Kidney capillary endothelial cell (primary cell): ENCODE measurements around the gene ESM1.
"Not testable (repeated sequence)": the region's sequence is repeated elsewhere in the genome, so short reads cannot be mapped to it uniquely, and the experiment has no call there.

Experiments used
- DNase-seq: peaks from one replicate; pipeline ENCODE4 v3.0.0-alpha.2; 2018; ENCODE audit warnings: low spot score

Gene ESM1, protein sequence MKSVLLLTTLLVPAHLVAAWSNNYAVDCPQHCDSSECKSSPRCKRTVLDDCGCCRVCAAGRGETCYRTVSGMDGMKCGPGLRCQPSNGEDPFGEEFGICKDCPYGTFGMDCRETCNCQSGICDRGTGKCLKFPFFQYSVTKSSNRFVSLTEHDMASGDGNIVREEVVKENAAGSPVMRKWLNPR

DNA sequence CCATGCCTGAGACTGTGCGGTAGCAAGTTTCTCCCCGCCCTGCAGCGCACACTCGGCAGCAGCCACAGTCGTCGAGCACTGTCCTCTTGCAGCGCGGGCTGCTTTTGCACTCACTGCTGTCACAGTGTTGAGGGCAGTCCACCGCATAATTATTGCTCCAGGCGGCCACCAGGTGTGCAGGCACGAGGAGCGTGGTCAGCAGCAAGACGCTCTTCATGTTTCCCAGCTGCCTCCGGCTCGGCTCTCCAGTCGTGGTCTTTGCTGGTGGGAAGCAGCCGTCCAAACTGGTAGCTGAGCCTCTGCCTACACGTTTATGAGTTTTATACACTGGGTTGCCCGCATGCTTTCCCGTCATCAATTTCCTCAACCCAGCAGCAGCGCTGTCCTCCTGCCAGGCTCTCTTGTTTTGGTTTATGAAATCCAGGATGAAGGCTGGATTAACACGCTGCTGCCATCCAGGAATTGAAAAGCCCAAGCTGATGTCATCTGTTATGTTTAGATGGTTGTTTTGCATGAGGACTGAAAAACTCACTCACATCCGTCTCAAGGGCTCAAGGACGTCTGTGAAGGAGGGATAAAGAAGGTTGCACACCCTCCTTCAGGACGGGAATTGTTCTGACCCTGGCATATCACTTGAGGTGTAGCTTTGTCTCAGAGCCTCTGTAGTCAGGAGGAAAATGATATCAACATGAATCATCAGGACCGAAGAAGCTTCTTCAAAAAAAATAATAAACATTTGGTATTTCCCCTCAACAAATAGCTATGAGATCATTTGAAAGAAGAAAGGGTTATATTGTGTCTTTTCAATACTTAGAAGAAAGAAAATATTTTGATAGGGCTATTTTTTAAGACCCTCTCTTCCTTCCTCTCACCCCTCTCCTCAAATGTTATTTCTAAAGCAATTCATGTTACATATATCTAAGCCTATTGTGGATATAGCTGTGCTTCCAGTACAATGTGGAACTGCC lies at the start of gene ESM1:
Gene ESM1, minus strand, starts transcription at position 293 of the 968 bp plus-strand sequence. Its CDS starts 76 bp downstream, at position 217.
- peak; percentile 98 for DNase-seq

DNA sequence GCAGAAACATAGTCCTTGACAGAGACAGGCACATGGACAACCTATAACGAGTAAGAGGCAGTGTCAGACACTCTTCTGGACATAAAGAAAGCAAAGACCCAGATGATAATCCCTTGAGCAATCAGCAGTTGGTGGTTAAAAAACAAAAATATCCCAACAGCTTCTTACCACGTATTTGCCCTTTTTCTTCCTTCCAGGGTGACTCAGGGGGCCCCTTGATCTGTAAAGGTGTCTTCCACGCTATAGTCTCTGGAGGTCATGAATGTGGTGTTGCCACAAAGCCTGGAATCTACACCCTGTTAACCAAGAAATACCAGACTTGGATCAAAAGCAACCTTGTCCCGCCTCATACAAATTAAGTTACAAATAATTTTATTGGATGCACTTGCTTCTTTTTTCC lies 48.2 kb upstream of the ESM1 start:
- DNase-seq, result no peak

DNA sequence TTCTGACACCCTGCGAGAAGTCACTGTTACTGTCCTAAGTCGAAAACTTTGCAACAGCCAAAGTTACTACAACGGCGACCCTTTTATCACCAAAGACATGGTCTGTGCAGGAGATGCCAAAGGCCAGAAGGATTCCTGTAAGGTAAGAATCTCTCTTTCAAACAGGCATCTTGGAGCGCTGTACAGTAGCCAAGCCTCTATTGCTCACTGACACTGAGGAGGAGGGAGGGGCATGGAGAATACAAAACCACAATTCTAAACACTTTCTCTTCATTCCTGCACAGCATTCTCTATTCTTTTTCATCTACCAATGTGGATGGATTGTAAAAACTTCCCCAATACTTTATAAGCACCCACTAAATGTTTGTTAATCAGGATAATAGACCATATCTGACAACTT lies 46.1 kb upstream of the ESM1 start:
- DNase-seq, result no peak

DNA sequence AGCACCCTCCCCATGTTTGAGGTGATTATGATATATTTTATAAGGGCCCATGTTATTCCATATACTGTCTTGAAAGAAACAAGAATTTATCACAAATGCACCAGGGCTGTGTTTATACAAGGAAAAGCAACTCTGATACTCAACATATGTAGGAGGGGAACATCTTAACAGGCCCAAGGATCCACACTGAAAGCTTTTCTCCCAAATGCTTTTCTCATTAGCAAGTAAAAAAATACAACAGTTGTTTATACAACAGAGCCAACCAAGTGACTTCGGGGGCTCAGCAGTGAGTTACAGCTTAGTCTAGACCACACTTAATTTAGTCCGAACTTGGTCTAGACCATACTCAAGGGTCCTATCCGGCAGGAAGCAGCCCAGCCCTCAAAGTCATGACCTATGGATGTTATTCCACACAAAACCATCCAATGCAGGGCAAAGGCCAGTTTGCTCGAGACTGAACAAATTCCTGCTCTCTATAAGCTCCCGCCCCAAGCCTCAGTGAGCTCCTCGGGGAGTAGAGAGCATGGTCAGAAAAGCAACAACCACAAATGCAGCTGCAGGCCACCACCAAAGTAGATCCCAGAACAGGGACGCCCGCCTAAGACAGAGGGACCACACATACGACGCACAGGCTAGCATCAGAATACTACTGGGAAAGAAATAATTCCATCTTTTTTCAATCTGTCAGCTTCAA lies 45.4 kb upstream of the ESM1 start:
- no peak for DNase-seq

DNA sequence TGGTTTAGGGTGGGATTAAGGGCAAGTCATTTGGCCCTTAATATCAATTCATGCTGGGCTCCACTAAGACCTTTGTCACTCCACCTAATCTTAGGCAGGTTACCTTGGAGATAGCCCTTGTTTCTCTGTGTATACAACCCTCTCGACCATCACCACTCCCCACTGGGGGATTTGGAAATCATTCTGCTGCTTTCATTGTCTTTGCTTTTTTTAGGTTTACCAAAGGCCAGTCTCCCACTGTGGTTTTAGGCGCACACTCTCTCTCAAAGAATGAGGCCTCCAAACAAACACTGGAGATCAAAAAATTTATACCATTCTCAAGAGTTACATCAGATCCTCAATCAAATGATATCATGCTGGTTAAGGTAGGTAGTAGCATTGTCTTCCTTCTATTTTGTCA lies 44.8 kb upstream of the ESM1 start:
- no peak for DNase-seq

DNA sequence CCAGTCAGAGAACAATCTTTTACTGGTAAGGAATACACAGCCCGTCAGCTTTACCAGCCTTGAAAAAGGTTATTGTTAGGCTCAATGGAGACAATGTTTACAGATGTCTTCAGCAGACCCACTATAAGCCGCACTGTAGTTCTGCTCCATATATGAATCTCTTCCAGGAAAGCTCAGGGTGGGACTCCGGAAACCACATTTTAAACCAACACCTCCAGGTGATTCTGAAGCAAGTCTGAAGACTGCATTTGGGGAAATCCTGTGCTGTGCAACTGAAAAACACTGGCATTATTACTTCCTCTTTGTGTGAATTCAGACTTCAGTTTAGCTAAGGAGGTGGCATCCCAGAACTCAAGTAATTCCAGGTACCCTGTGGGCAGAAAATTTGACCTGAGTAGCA lies 42.2 kb upstream of the ESM1 start:
- no peak for DNase-seq

DNA sequence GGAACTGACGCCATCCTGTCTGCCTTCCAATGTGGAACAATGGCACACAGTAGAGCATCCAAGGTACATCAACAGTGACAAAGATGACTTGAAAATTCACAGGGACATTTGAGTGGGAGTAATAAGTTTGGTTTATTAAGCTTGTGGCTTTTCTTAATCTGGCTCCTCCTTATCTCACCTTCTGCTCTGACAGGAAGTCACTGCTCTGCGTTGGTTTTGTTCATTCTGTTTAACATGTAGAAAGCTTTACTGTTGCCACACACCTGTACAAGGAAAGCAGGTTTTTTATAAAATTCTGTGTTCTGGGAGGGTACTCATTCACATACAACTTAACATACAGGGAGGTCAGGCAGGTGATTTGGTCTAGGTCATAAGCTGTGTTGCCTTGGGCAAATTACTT lies 37.1 kb upstream of the ESM1 start:
- DNase-seq, result no peak

DNA sequence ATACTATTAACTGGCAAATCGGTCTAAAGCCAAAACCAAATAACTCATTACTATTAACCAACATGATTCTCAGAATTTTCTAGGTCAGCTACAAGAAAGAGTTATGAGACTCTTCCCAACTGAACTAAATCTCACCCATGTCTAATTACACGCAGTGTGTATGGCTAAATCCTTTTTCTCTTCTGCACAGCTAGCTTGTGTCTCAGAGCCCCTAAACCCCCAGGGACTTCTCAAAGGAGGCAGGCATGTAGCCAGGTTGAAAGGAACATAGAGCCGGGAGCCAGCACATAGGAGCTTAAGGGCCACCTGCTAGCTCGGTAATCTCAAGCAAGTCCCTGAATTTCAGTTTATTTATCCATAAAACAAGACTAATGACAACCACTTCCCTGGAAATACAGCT lies 36.4 kb upstream of the ESM1 start:
- no peak for DNase-seq

DNA sequence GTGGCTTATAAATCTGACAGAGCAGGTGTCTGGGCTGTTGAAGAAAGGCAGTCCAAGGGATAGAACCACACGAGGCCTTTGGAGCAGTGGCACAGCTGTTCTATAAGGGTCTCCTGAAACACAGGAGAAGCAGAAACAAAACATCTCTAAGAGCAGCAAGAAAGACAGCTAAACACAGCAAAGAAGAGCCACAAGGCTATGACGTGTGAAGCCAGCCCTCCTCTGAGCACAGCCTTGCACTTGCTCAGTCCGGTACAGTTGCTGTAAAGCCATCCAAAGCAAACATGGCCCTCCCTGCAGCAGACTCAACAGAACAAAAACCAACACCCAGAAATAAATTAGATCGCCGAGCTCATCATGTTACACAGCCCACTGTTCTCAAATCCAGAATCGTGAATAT lies 36.0 kb upstream of the ESM1 start:
- DNase-seq, result no peak

DNA sequence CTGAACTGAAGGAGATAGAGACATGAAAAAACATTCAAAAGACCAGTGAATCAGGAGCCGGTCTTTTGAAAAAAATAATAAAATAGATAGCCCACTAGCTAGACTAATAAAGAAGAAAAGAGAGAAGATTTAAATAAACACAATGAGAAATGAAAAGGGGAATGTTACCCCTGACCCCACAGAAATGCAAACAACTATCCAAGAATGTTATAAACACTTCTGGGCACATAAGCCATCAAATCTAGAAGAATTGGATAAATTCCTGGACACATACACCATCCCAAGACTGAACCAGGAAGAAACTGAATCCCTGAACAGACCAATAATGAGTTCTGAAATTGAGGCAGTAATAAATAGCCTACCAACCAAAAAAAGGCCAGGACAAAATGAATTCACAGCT lies 24.8 kb upstream of the ESM1 start:
- not testable (repeated sequence) for DNase-seq

DNA sequence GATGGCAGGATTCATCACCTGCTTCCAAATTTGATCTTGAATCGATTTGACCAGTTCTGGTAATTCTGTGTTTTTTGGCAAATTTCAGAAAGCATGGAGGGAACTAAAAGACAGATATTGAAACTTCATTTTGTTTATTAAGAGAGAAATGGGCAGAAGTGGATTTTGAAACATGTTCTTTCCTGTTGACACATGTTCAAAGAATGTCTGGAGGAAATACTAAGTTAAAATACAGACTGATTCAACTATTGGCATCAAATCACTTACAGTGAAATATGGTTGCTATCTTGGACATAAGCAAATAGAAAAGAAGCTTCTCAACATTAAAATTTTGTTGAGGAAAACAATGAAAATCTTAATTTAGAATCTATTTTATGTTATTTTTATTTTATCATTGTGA lies 19.3 kb upstream of the ESM1 start:
- peak; percentile 73 for DNase-seq

DNA sequence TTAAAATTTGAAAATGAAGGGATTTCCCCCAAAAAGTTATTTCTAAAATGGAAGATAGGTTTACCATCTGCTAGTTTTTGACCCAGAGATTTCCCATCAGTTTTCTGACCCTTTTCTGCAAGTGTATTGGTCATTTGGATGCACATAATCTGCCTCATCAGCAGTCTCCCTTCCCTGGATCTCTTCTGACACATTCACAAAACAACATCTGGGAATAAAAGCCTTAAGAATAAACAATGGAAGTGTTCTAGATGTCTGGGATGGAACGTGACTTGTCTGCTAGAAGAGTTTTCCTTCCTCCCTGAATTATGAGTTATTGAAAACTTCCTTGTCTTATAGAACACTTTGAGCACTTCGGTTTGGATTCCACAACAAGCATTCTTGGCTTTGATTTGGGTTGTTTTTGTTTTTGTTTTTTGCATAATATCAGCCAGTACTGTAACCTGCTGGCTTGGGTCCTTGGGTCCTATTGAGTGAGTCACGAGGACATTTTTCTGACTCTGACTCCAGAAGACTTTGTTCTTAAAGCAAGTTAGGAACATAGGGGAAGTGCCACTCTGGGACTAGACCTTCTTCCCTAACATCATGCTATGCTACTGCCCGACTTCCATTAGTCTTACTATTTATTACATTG lies 18.2 kb upstream of the ESM1 start:
- no peak for DNase-seq

DNA sequence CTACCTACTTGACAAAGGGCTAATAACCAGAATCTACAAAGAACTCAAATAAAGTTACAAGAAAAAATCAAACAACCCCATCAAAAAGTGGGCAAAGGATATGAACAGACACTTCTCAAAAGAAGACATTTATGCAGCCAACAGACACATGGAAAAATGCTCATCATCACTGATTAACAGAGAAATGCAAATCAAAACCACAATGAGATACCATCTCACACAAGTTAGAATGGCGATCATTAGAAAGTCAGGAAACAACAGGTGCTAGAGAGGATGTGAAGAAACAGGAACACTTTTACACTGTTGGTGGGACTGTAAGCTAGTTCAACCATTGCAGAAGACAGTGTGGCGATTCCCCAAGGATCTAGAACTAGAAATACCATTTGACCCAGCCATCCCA lies 16.8 kb upstream of the ESM1 start:
- DNase-seq, result not testable (repeated sequence)

DNA sequence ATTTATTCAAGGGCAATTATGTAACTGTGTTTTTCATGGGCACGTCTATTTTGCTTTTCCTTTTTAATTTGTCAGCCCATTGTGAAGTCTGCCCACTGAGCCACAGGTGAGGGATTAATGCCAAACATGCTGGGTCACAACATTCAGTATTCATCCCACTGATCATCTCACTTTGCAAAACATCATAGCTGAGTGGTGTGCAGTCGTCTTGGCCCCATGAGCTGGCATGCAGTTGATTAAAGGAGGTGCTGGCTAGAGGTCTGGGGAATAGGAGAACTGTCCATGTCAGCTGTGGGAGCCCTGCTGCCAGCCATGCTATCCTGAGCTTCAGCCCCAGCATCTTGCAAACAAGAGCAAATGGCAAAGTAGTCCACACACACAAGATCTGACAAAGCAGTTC lies 11.7 kb upstream of the ESM1 start:
- no peak for DNase-seq

DNA sequence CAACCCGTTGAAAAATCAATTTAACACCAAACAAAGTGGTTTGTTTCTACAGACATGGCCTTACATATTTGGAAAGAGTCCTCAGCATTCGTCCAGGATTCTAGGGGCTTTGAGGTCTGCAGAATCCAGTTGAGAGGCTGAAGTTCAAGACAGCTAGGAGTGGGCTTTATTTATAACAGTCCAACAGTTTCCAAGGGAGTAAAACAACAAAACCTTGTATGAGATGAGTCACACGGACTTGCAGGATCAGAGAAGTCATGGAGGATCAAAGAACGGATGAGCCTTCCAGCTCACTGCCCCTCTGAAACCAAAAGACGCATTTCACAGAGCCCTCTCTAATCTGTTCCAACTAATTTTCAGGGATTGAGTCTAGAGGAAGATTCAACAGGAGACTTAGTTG lies 11.1 kb upstream of the ESM1 start:
- no peak for DNase-seq

DNA sequence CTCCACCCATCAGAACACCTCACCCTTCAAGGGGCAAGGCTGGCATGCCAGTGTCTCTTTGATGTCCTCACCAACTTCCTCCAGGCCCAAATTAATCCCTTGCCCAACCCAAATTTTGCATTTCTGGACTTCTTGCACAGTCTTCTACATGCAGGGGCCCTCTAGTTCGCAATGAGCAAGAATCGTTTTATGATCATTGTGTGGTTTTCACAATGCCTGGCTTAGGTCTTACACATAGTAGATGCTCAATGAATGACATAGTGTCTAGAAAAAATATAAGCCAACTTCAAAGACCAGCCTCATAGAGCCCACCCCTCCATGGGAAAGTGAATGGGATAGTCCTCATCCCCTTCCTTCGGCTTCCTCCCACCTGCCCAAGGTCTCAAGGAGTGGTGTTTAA lies 9.8 kb upstream of the ESM1 start:
- DNase-seq, result no peak

DNA sequence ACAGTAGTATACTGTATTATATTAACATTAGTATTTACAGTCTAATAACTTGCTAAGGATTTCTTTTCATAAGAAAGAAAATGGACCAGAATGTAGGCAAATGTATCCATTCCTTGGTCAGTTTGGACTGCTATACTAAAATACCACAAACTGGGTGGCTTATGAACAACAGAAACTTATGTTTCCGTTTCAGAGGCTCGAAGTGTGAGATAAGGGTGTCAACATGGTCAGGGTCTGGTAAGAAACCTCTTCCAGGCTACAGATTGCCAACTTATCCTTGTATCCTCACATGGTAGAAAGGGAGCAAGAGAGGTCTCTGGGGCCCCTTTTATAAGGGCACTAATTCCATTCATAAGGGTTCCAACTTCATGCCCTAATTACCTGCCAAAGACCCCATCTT lies 9.2 kb upstream of the ESM1 start:
- no peak for DNase-seq

DNA sequence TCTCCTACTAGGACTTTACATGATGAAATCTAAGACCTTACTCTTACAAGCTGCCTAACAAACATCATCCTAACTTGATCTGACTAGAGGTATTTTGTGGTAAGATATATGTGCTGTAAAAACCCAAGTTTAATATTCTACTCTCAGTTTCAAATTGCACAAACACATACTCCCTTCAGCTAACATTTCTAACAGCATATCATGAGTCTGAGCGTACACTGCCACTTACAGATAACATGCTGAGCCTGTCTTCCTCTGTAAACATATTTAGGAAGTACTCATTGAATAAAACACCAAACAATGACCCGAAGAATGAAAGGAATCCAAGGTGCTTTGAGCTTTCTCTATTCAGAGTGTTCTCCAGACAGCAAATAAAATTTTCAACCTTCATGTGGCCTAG lies 7.9 kb upstream of the ESM1 start:
- no peak for DNase-seq

DNA sequence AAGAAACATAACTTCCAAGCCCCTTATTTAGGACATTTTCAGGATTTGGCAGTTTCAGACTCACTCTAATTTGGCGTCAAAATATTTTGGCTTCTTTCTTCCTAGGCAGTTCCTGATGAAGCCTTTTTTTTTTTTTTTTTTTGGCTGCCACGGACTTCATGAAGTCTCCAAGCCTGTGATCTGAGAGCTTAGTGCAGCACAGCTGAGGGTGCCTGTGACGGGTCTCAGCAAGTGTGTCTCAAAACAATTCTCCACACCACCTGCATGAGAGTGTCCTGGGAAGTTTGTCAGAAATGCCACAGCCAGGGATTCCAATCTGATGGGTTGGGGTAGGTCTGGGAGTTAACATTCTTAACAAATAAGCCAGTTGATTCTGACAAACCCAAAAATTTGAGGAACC lies 6.0 kb upstream of the ESM1 start:
- DNase-seq, result no peak

DNA sequence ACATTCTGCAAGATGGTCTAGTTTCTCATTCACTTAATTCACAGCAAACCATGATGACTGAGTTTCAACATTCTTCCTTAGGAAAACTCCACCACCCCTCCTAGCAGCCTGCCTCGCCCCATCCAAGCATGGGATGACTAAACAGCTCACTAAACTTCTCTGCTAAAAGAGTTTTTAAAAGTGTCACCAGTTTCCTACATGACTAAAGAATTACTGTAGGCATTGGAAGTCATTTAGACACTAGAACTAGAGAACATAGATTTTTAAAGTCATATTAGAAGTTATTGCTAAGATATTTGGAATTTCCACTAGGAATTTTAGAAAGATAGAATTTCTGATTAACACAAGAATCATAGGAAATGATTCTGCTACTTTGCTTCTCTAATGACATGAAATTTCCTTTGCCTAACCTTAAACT lies 5.5 kb upstream of the ESM1 start:
- peak; percentile 75 for DNase-seq

DNA sequence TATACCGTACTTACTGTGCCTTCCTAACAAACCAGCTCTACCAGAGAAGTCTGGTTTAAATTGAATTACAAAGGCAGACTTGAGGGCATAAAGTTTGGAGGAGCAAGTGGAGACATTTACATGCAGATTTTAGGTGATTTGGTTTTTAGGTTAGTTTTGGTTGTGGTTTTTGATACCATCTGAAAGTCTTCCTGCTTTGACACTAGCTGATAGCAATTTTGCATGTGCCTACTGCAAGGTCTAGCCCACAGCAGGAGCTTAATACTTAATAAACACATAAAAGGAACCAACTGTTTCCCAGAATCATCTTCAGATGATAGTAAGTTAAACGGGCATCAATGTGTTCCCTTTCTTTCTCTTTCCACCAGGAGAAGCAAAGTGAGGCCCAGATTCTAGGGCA lies 3.4 kb upstream of the ESM1 start:
- no peak for DNase-seq

DNA sequence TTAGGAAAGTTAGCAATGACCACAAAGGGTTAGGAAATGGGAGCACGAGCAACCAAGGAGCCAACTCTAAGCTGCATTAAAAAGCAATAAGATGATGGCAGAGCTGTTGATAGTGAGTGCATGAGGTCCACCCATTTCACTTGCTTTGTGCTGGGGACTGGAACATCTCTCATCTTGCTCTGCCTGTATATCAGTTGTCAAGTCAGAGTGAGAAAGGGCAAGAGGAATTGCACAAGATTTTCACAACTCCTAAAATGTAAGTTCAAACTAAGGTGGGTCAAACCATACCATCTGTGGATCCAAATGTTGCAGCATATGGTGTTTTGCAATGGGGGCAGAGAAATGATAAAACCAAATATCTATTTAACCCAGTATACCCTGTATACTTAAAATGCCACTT lies 2.8 kb upstream of the ESM1 start:
- no peak for DNase-seq

DNA sequence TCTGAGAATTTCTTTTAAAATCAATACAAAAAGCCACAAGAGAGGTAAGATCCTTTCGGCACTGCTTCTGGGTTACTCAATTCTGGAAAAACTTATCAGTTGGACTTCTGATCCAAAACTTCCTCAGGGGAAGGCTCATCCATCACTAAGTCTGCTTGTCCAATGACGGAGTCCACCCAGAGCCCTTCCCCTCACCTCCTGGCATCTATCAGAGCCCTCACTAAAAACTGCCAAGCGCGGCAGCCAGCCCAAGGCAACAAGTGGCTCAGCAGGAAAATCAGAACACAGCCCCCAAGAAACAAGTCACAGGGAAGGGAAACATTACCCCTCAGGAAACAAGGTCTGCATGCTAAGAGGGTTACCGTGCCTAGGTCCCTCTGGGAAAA lies 869 bp upstream of the ESM1 start:
- DNase-seq, result no peak
